ENCODE measurements around the gene PTPN1.

GRCh38 chr20:50628853-50629669 lies 118.9 kb downstream of the PTPN1 start:
- TF ChIP-seq RFX5 (IDR thresholded peaks at IDR 0.05; ENCODE audit: low read depth, low read length) = no peak
- TF ChIP-seq YY1 (IDR thresholded peaks at IDR 0.05; ENCODE audit: low read depth, low read length) = no peak
- TF ChIP-seq CTCF (IDR thresholded peaks at IDR 0.05 in 2 of 3, conservative IDR thresholded peaks at IDR 0.05 in 1 of 3; ENCODE audit: control insufficient read depth in 2 of 3, extremely low read depth in 1 of 3, insufficient read depth in 1 of 3, low read depth in 3 of 3, low read length in 3 of 3) = no peak
- no peak for TF ChIP-seq CBX3 (IDR thresholded peaks at IDR 0.05; ENCODE audit: borderline replicate concordance, low read depth)
- no peak for TF ChIP-seq CHD1 (IDR thresholded peaks at IDR 0.05; ENCODE audit: low read depth, low read length)
- no peak for TF ChIP-seq DPF2 (IDR thresholded peaks at IDR 0.05)
- no peak for TF ChIP-seq MYC (IDR thresholded peaks at IDR 0.05; ENCODE audit: insufficient read depth, insufficient read length, insufficient replicate concordance, low read length, severe bottlenecking)
- TF ChIP-seq PRDM15 (CRISPR knock-in tag; IDR thresholded peaks at IDR 0.05) = no peak
- no peak for TF ChIP-seq ZZZ3 (IDR thresholded peaks at IDR 0.05; ENCODE audit: control insufficient read depth, insufficient read length, low read depth)
- TF ChIP-seq BHLHE40 (IDR thresholded peaks at IDR 0.05; ENCODE audit: borderline replicate concordance in 1 of 2, low read depth in 2 of 2, low read length in 1 of 2) = no peak
- no peak for TF ChIP-seq CREB1 (IDR thresholded peaks at IDR 0.05; ENCODE audit: low read depth)
- no peak for TF ChIP-seq RAD51 (IDR thresholded peaks at IDR 0.05)
- no peak for TF ChIP-seq EZH2 (IDR thresholded peaks at IDR 0.05; ENCODE audit: borderline replicate concordance, control insufficient read depth, low read depth, low read length)

Measured in GM12878 (cell line).